HCT116 (cell line): ENCODE measurements around the gene KRTAP16-1.

ENCODE experiments used
- CTCF ChIP-seq, 3 experiments: fragments of 200-600 bp in 1 of 3; sonication (generic) in 1 of 3; IDR thresholded peaks in 2 of 3; conservative IDR thresholded peaks in 1 of 3; 2 replicates each; pipeline ENCODE4 v1.5.1; 2012 to 2017; ENCODE audit warnings: low read depth in 2 of 3, low read length in 2 of 3, antibody characterized with exemption in 1 of 3, borderline replicate concordance in 1 of 3, control low read depth in 1 of 3, mild to moderate bottlenecking in 1 of 3, mixed read lengths in 1 of 3, mixed run types in 1 of 3, moderate library complexity in 1 of 3; ENCODE audit not compliant: insufficient read depth in 1 of 3
- EGR1 ChIP-seq: IDR thresholded peaks from 2 replicates; pipeline ENCODE4 v1.6.1; 2012; ENCODE audit warnings: low read depth
- EZH2 ChIP-seq: fragments of 200-600 bp; sonication (generic); IDR thresholded peaks from 2 replicates; pipeline ENCODE4 v1.6.1; 2017; ENCODE audit warnings: antibody characterized with exemption, mixed run types
- JUND ChIP-seq: IDR thresholded peaks from 2 replicates; pipeline ENCODE4 v1.6.1; 2012
- MAX ChIP-seq: IDR thresholded peaks from 2 replicates; pipeline ENCODE4 v1.6.1; 2012
- POLR2A ChIP-seq: IDR thresholded peaks from 2 replicates; pipeline ENCODE4 v1.7.0; 2011; ENCODE audit warnings: borderline replicate concordance; ENCODE audit not compliant: insufficient read depth, insufficient read length; ENCODE audit errors: extremely low read depth
- POLR2AphosphoS5 ChIP-seq: IDR thresholded peaks from 2 replicates; pipeline ENCODE4 v1.6.1; 2011; ENCODE audit warnings: mild to moderate bottlenecking, low read depth, low read length, moderate library complexity
- SIN3A ChIP-seq: IDR thresholded peaks from 2 replicates; pipeline ENCODE4 v1.6.1; 2012; ENCODE audit warnings: low read depth
- ZBTB33 ChIP-seq: IDR thresholded peaks from 2 replicates; pipeline ENCODE4 v1.6.1; 2011; ENCODE audit warnings: mild to moderate bottlenecking, low read length, moderate library complexity; ENCODE audit not compliant: insufficient replicate concordance; ENCODE audit errors: extremely low read depth

DNA sequence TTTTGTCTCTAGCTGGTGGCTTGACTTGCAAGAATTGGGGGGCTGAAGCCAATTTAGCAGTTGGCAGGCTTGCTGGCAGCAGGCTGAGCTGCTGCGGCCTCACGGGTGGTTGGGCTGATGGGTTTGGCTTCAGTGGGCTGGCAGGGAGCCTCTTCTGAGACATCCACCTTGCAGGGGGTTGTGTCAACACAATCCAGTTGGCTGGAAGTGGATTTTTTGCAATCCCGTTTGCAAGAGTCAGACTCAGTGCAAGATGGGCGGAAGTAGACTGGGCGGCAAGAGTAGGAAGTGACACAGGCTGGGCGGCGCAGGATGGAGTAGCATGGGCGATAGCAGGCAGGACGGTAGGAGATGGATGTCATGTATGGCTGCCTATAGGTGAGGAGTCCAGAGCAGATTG lies 1.5 kb downstream of the KRTAP16-1 start:
- TF ChIP-seq EGR1 (no peak), CTCF (IDR thresholded peaks at IDR 0.05 in 2 of 3, conservative IDR thresholded peaks at IDR 0.05 in 1 of 3; ENCODE audit: borderline replicate concordance in 1 of 3, insufficient read depth in 1 of 3, low read depth in 2 of 3, low read length in 2 of 3) (no peak), POLR2A (no peak), SIN3A (no peak), MAX (no peak), POLR2AphosphoS5 (no peak), JUND (no peak), ZBTB33 (no peak), EZH2 (no peak)
